ENCODE measurements around the gene STK32B.

Gene STK32B

GRCh38 chr4:5469151-5469775 lies 418.0 kb downstream of the STK32B start:
- no peak for DNase-seq

GRCh38 chr4:5469861-5470260 lies 418.6 kb downstream of the STK32B start:
- peak in 1 of 51 donors; percentile 13 for DNase-seq

- DNase-seq, result no peak
Measured at GRCh38 chr4:5470318-5471198, 419.3 kb downstream of the STK32B start.

GRCh38 chr4:5471206-5471605 lies 419.9 kb downstream of the STK32B start:
- DNase-seq, result no peak

- no peak for DNase-seq
Measured at GRCh38 chr4:5471691-5472090, 420.4 kb downstream of the STK32B start.

- DNase-seq, result no peak
Measured at GRCh38 chr4:5472160-5472591, 420.9 kb downstream of the STK32B start.

GRCh38 chr4:5473125-5473524 lies 421.8 kb downstream of the STK32B start:
- no peak for DNase-seq

- DNase-seq, result no peak
Measured at GRCh38 chr4:5474756-5475155, 423.5 kb downstream of the STK32B start.

GRCh38 chr4:5477613-5478012 lies 426.3 kb downstream of the STK32B start:
- no peak for DNase-seq

GRCh38 chr4:5478169-5478568 lies 426.9 kb downstream of the STK32B start:
- DNase-seq, result no peak

GRCh38 chr4:5478697-5479096 lies 427.4 kb downstream of the STK32B start:
- DNase-seq, result no peak

GRCh38 chr4:5479518-5480060 lies 428.3 kb downstream of the STK32B start:
- DNase-seq, result no peak

- no peak for DNase-seq
Measured at GRCh38 chr4:5488413-5488812, 437.1 kb downstream of the STK32B start.

- DNase-seq, result no peak
Measured at GRCh38 chr4:5489260-5489659, 438.0 kb downstream of the STK32B start.

- DNase-seq, result no peak
Measured at GRCh38 chr4:5497489-5497888, 446.2 kb downstream of the STK32B start.

- DNase-seq, result no peak
Measured at GRCh38 chr4:5500165-5500564, 448.9 kb downstream of the STK32B start.

GRCh38 chr4:5503336-5503936 lies 452.2 kb downstream of the STK32B start:
- no peak for DNase-seq

- no peak for DNase-seq
Measured at GRCh38 chr4:5504486-5504885, 453.2 kb downstream of the STK32B start.

GRCh38 chr4:5510504-5510903 lies 459.2 kb downstream of the STK32B start:
- no peak for DNase-seq

GRCh38 chr4:5511791-5512190 lies 460.5 kb downstream of the STK32B start:
- no peak for DNase-seq

GRCh38 chr4:5515646-5516045 lies 464.4 kb downstream of the STK32B start:
- no peak for DNase-seq

- DNase-seq, result no peak
Measured at GRCh38 chr4:5517372-5517771, 466.1 kb downstream of the STK32B start.

Data from hypothalamus (tissue), 51 donors.